GM19455 (cell line): ENCODE results near the gene CRYGS.
"Not testable (repeated sequence)": the region's sequence is repeated elsewhere in the genome, so short reads cannot be mapped to it uniquely, and the experiment has no call there.

Source experiments
- ATAC-seq: cut with Tn5 transposase; IDR thresholded peaks from one replicate; pipeline ENCODE4 v1.9.1; 2021; ENCODE audit not compliant: unreplicated experiment

CRYGS gene

GRCh38 chr3:186544281-186544680, at the start of gene CRYGS:
Gene CRYGS (minus strand): TSS chr3:186544380. CDS start chr3:186544326, 54 bp downstream.
- ATAC-seq = no peak

- no peak for ATAC-seq
Measured at GRCh38 chr3:186593862-186594261, 49.7 kb upstream of the CRYGS start.

GRCh38 chr3:186592682-186593081, 48.5 kb upstream of the CRYGS start:
- ATAC-seq = no peak

- ATAC-seq = no peak
Measured at GRCh38 chr3:186590580-186591295, 46.6 kb upstream of the CRYGS start.

- no peak for ATAC-seq
Measured at GRCh38 chr3:186589856-186590579, 45.8 kb upstream of the CRYGS start.

- ATAC-seq = no peak
Measured at GRCh38 chr3:186589121-186589520, 44.9 kb upstream of the CRYGS start.

GRCh38 chr3:186588632-186589031, 44.5 kb upstream of the CRYGS start:
- ATAC-seq = no peak

- no peak for ATAC-seq
Measured at GRCh38 chr3:186587183-186587582, 43.0 kb upstream of the CRYGS start.

- ATAC-seq = not testable (repeated sequence)
Measured at GRCh38 chr3:186586245-186586644, 42.1 kb upstream of the CRYGS start.

- ATAC-seq = no peak
Measured at GRCh38 chr3:186583831-186584230, 39.7 kb upstream of the CRYGS start.

GRCh38 chr3:186582541-186582940, 38.4 kb upstream of the CRYGS start:
- ATAC-seq = no peak

GRCh38 chr3:186580785-186581184, 36.6 kb upstream of the CRYGS start:
- no peak for ATAC-seq

GRCh38 chr3:186577521-186577920, 33.3 kb upstream of the CRYGS start:
- no peak for ATAC-seq

- no peak for ATAC-seq
Measured at GRCh38 chr3:186571644-186572013, 27.4 kb upstream of the CRYGS start.

GRCh38 chr3:186570941-186571643, 26.9 kb upstream of the CRYGS start:
- ATAC-seq = no peak

- ATAC-seq = peak; percentile 84
Measured at GRCh38 chr3:186570096-186570940, 26.1 kb upstream of the CRYGS start, which contains the start of gene DNAJB11. Gene DNAJB11 (plus strand): TSS chr3:186570720. CDS start chr3:186570898, 178 bp downstream.

GRCh38 chr3:186569779-186570095, 25.6 kb upstream of the CRYGS start:
- no peak for ATAC-seq

- not testable (repeated sequence) for ATAC-seq
Measured at GRCh38 chr3:186569361-186569760, 25.2 kb upstream of the CRYGS start.

GRCh38 chr3:186567072-186567921, 23.1 kb upstream of the CRYGS start, which contains the start of gene TBCCD1:
Gene TBCCD1 (minus strand): TSS chr3:186567339. CDS start chr3:186564329, 3,010 bp downstream.
- ATAC-seq = peak; percentile 47

GRCh38 chr3:186566772-186567071, 22.5 kb upstream of the CRYGS start:
- peak; percentile 0 for ATAC-seq
